H9 (cell line): ENCODE results near the gene AFAP1. TPM values are rescaled to one million over a fixed set of nuclear protein-coding genes. Genes with fewer than 3 reads are reported as not detected.

ENCODE experiments used
- DNase-seq: peaks from one replicate; pipeline ENCODE4 v3.0.0-alpha.2; 2017
- H2AFZ ChIP-seq: one replicate; pipeline ENCODE4 v1.6.1; 2013; ENCODE audit warnings: mild to moderate bottlenecking, low read length, control low read depth, moderate library complexity
- H2AK5ac ChIP-seq: 2 replicates; pipeline ENCODE4 v1.6.1; 2013; ENCODE audit warnings: low read length, control low read depth, mixed read lengths; ENCODE audit not compliant: insufficient read length
- H2BK120ac ChIP-seq: one replicate; pipeline ENCODE4 v1.6.1; 2013; ENCODE audit warnings: low read depth, mild to moderate bottlenecking, low read length, control low read depth, inconsistent platforms; ENCODE audit not compliant: poor library complexity, severe bottlenecking
- H2BK12ac ChIP-seq: 2 replicates; pipeline ENCODE4 v1.6.1; 2013; ENCODE audit warnings: low read length, control low read depth, mixed read lengths, low read depth; ENCODE audit not compliant: insufficient read length
- H2BK15ac ChIP-seq: 2 replicates; pipeline ENCODE4 v1.6.1; 2013; ENCODE audit warnings: low read depth, low read length, control low read depth
- H2BK20ac ChIP-seq: one replicate; pipeline ENCODE4 v1.6.1; 2013; ENCODE audit warnings: low read depth, mild to moderate bottlenecking, low read length, control low read depth, inconsistent platforms; ENCODE audit not compliant: poor library complexity, severe bottlenecking
- H2BK5ac ChIP-seq: 2 replicates; pipeline ENCODE4 v1.6.1; 2013; ENCODE audit warnings: low read length, control low read depth, mixed read lengths; ENCODE audit not compliant: insufficient read length
- H3K14ac ChIP-seq: 2 replicates; pipeline ENCODE4 v1.6.1; 2013; ENCODE audit warnings: low read length, control low read depth; ENCODE audit not compliant: insufficient read depth
- H3K18ac ChIP-seq: 2 replicates; pipeline ENCODE4 v1.6.1; 2013; ENCODE audit warnings: low read depth, mild to moderate bottlenecking, mixed read lengths, low read length, control low read depth; ENCODE audit not compliant: insufficient read length
- H3K23ac ChIP-seq: 2 replicates; pipeline ENCODE4 v1.6.1; 2013; ENCODE audit warnings: low read length, control low read depth, mixed read lengths, low read depth; ENCODE audit not compliant: insufficient read length
- H3K23me2 ChIP-seq: 2 replicates; pipeline ENCODE4 v1.6.1; 2013; ENCODE audit warnings: low read depth, mild to moderate bottlenecking, mixed read lengths, low read length, control low read depth; ENCODE audit not compliant: insufficient read length, poor library complexity, severe bottlenecking
- H3K27ac ChIP-seq: 2 replicates; pipeline ENCODE4 v1.5.1; 2013; ENCODE audit warnings: low read length, control low read depth, mixed read lengths, low read depth; ENCODE audit not compliant: insufficient read length
- H3K27me3 ChIP-seq: 2 replicates; pipeline ENCODE4 v1.6.1; 2013; ENCODE audit warnings: low read length, control low read depth, inconsistent platforms; ENCODE audit not compliant: insufficient read depth
- H3K4ac ChIP-seq: 2 replicates; pipeline ENCODE4 v1.6.1; 2013; ENCODE audit warnings: low read depth, mild to moderate bottlenecking, control low read depth, inconsistent platforms, low read length, moderate library complexity
- H3K4me1 ChIP-seq: 2 replicates; pipeline ENCODE4 v1.6.1; 2013; ENCODE audit warnings: low read length, control low read depth, inconsistent platforms; ENCODE audit not compliant: insufficient read depth
- H3K4me2 ChIP-seq: 2 replicates; pipeline ENCODE4 v1.6.1; 2013; ENCODE audit warnings: low read length, control low read depth, mixed read lengths; ENCODE audit not compliant: insufficient read length, insufficient read depth
- H3K56ac ChIP-seq: 2 replicates; pipeline ENCODE4 v1.6.1; 2013; ENCODE audit warnings: low read depth, mild to moderate bottlenecking, mixed read lengths, low read length, control low read depth; ENCODE audit not compliant: insufficient read length
- H3K79me1 ChIP-seq: 2 replicates; pipeline ENCODE4 v1.6.1; 2013; ENCODE audit warnings: low read depth, mild to moderate bottlenecking, moderate library complexity, low read length, control low read depth, inconsistent platforms; ENCODE audit not compliant: insufficient read depth, poor library complexity, severe bottlenecking
- H3K79me2 ChIP-seq: 2 replicates; pipeline ENCODE4 v1.6.1; 2013; ENCODE audit warnings: low read length, control low read depth, inconsistent platforms; ENCODE audit not compliant: insufficient read depth
- H3K9ac ChIP-seq: 2 replicates; pipeline ENCODE4 v1.6.1; 2013; ENCODE audit warnings: low read length, control low read depth, mixed read lengths; ENCODE audit not compliant: insufficient read length; ENCODE audit errors: extremely low read depth
- H3K9me3 ChIP-seq: one replicate; pipeline ENCODE4 v1.6.1; 2013; ENCODE audit warnings: low read depth, low read length, inconsistent platforms; ENCODE audit not compliant: control insufficient read depth
- H3T11ph ChIP-seq: one replicate; pipeline ENCODE4 v1.6.1; 2013; ENCODE audit warnings: mild to moderate bottlenecking, low read length, control low read depth, inconsistent platforms
- H4K20me1 ChIP-seq: one replicate; pipeline ENCODE4 v1.6.1; 2013; ENCODE audit not compliant: control insufficient read depth, insufficient read length, insufficient read depth
- H4K5ac ChIP-seq: 2 replicates; pipeline ENCODE4 v1.6.1; 2013; ENCODE audit warnings: low read depth, mild to moderate bottlenecking, mixed read lengths, low read length, control low read depth; ENCODE audit not compliant: insufficient read length
- H4K8ac ChIP-seq: replicated peaks from 2 replicates; pipeline ENCODE4 v1.6.1; 2013; ENCODE audit warnings: low read length, control low read depth, mixed read lengths, low read depth; ENCODE audit not compliant: insufficient read length
- H4K91ac ChIP-seq: 2 replicates; pipeline ENCODE4 v1.6.1; 2013; ENCODE audit warnings: low read depth, mild to moderate bottlenecking, moderate library complexity, mixed read lengths, low read length, control low read depth; ENCODE audit not compliant: insufficient read length
- H3K27ac Mint-ChIP-seq, 3 experiments: 2 replicates in 2 of 3; 3 replicates in 1 of 3; pipeline ENCODE4 v1.8.0; 2020 to 2021; ENCODE audit warnings: mixed read lengths in 3 of 3, mild to moderate bottlenecking in 1 of 3, moderate library complexity in 1 of 3
- H3K27me3 Mint-ChIP-seq: 2 replicates; pipeline ENCODE4 v1.8.0; 2021; ENCODE audit warnings: low read depth, mild to moderate bottlenecking, moderate library complexity, mixed read lengths
- H3K36me3 Mint-ChIP-seq, 3 experiments: 2 replicates in 2 of 3; 3 replicates in 1 of 3; pipeline ENCODE4 v1.8.0; 2020 to 2021; ENCODE audit warnings: low read depth in 3 of 3, mixed read lengths in 3 of 3; ENCODE audit not compliant: insufficient read depth in 1 of 3
- H3K4me1 Mint-ChIP-seq, 2 experiments: 2 replicates each; pipeline ENCODE4 v1.8.0; 2020; ENCODE audit warnings: mixed read lengths in 2 of 2
- H3K4me3 Mint-ChIP-seq, 2 experiments: 2 replicates in 1 of 2; 3 replicates in 1 of 2; pipeline ENCODE4 v1.8.0; 2020 to 2021; ENCODE audit warnings: mild to moderate bottlenecking in 2 of 2, mixed read lengths in 2 of 2, moderate library complexity in 1 of 2
- H3K9me3 Mint-ChIP-seq, 2 experiments: 2 replicates in 1 of 2; 3 replicates in 1 of 2; pipeline ENCODE4 v1.8.0; 2020; ENCODE audit warnings: mild to moderate bottlenecking in 2 of 2, mixed read lengths in 2 of 2, moderate library complexity in 1 of 2
- CTCF ChIP-seq: fragments of 200-600 bp; sonication (generic); conservative IDR thresholded peaks from 3 replicates; pipeline ENCODE4 v1.8.0; 2021; ENCODE audit warnings: antibody characterized with exemption, mild to moderate bottlenecking
- WGBS: extraction: QIAGEN DNeasy Blood & Tissue Kit; methylation state at CpG from one replicate; pipeline ENCODE4 v1.1.7; 2013; ENCODE audit warnings: missing lambda C conversion rate, low lambda C conversion rate, mixed read lengths; ENCODE audit not compliant: insufficient read length; ENCODE audit errors: extremely low coverage; 5-methylcytosine and 5-hydroxymethylcytosine counted together
- total RNA-seq: library from RNA; stranded (reverse); gene quantifications from 2 replicates; pipeline ENCODE4 v1.2.1, GENCODE V29; 2021

The AFAP1 gene
- total RNA-seq, 1 experiment from 2014 or later: 6.5 TPM

GRCh38 chr4:7867191-7867590, 72.5 kb downstream of the AFAP1 start:
- Mint-ChIP-seq H3K27me3 (no peaks in the 10 kb centered on the region), H3K9me3 (peaks cover 12 to 16% of the 10 kb centered on the region in 2 experiments), H3K4me1 (peaks cover 11% of the 10 kb centered on the region in 2 experiments), H3K4me3 (no peak overlapping the region), H3K36me3 (peaks cover 17 to 44% (median 33%) of the 10 kb centered on the region in 3 experiments), H3K27ac (peak overlapping the region in 1 of 3 experiments; percentile 8; a peak in 1 of 7 replicates)
- Histone ChIP-seq H2AFZ (no peak overlapping the region), H4K91ac (no peak overlapping the region), H3K23me2 (no peaks in the 10 kb centered on the region), H2BK15ac (no peak overlapping the region), H2BK120ac (no peak overlapping the region), H3K9me3 (peaks cover 10% of the 10 kb centered on the region), H3K79me1 (no peaks in the 10 kb centered on the region), H4K8ac (no peak overlapping the region), H4K5ac (no peak overlapping the region), H2BK20ac (no peak overlapping the region), H3K4me2 (no peak overlapping the region), H3K27me3 (no peaks in the 10 kb centered on the region), H3K56ac (no peak overlapping the region), H3K9ac (no peak overlapping the region), H3K4ac (no peak overlapping the region), H2BK12ac (no peak overlapping the region), H2BK5ac (no peak overlapping the region), H3K4me1 (no peaks in the 10 kb centered on the region), H3K23ac (no peak overlapping the region), H3K27ac (no peak overlapping the region), H3K18ac (no peak overlapping the region), H2AK5ac (no peak overlapping the region), H4K20me1 (no peaks in the 10 kb centered on the region), H3K14ac (no peak overlapping the region), H3T11ph (no peak overlapping the region), H3K79me2 (0 out of 2 replicates have a peak, but pooled peaks cover 2% of the 10 kb centered on the region)
- TF ChIP-seq CTCF: no peak
- DNase-seq: no peak
- no CpG with 5 or more reads among the region's 7 CpGs for WGBS
